ENCODE measurements around the gene CDX1. TPM values are rescaled to one million over a fixed set of nuclear protein-coding genes. Genes with fewer than 3 reads are reported as not detected.

Gene CDX1
- total RNA-seq, 1 experiment from 2014 or later, result not detected

DNA sequence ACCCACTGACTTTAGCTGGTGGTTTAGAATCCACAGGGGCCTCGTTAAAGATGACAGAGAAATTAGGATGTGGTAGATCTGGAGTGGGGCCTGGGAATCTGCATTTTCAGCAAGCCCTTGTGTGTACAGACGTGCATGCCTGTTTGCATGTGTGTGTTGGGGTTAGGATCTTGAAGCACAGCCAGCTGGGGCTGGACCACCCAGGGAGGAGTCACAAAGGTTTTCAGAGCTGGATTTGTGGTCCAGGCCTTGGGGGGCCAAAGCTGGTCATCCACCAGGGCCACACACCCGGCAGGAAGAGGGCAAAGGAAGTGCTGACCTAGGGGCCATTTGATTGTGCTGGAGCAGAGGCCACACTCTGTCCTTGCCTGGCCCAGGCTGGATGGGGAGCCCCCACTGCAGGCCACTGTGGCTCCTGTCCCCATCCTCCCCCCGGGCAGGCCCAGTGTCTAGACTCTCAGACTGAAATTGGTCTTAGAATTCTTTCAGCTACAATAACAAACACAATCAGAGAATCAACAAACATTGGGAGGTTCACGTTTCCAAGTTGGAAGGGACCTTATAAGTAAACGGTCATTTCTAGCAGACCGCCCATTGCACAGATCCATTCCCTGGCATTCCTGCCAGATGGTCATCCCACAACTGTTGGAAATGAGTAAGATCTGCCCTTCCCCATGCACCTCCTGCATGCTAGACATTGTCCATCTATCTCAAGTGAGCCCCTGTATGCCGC, 10.3 kb downstream of the CDX1 start:
- no peaks in the 10 kb centered on the region for H3K9me3 Mint-ChIP-seq (ENCODE audit: low read depth, unreplicated experiment)
- no peak overlapping the region for H3K27ac Mint-ChIP-seq (ENCODE audit: unreplicated experiment)
- DNase-seq, result no peak
- H3K27me3 Mint-ChIP-seq (ENCODE audit: unreplicated experiment), result peaks cover 57% of the 10 kb centered on the region
- BruUV-seq (replicated peaks), result no TSS peak
- no peaks in the 10 kb centered on the region for H3K4me1 Mint-ChIP-seq (ENCODE audit: low read depth, unreplicated experiment)
- TF ChIP-seq, protein P1, sequence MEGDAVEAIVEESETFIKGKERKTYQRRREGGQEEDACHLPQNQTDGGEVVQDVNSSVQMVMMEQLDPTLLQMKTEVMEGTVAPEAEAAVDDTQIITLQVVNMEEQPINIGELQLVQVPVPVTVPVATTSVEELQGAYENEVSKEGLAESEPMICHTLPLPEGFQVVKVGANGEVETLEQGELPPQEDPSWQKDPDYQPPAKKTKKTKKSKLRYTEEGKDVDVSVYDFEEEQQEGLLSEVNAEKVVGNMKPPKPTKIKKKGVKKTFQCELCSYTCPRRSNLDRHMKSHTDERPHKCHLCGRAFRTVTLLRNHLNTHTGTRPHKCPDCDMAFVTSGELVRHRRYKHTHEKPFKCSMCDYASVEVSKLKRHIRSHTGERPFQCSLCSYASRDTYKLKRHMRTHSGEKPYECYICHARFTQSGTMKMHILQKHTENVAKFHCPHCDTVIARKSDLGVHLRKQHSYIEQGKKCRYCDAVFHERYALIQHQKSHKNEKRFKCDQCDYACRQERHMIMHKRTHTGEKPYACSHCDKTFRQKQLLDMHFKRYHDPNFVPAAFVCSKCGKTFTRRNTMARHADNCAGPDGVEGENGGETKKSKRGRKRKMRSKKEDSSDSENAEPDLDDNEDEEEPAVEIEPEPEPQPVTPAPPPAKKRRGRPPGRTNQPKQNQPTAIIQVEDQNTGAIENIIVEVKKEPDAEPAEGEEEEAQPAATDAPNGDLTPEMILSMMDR (IDR thresholded peaks at IDR 0.05; ENCODE audit: unreplicated experiment), result no peak
- no peak overlapping the region for H3K4me3 Mint-ChIP-seq (ENCODE audit: low read depth, unreplicated experiment)
- CTCF ChIA-PET, result interaction anchor here (0.6 kb wide), 1 partner anchor 507 kb away, joined by 3 read pairs; no protein-coding TSS in a partner anchor
- H3K36me3 Mint-ChIP-seq (ENCODE audit: insufficient read depth, unreplicated experiment), result no peaks in the 10 kb centered on the region
- intact Hi-C loops (cut with micrococcal nuclease; ENCODE audit: unreplicated experiment), result no loop called here

DNA sequence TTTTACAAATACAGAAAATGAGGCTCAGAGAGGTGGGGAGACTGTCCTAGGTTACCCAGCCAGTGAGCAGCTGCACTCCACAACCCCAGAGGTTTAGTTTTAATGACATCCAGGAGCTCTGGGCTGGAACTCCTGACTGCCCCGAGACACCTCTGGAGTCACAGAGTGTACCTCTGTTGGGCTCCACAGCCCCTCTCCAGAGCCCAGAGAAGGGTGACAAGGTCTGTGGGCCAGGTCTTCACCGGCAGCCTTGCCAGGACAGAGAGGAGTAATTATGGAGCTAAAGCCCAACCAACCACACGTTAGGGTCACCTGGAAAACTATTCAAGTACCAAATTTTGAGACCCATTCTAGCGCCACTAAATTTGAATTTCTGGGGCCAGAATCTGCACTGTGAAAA, 11.1 kb downstream of the CDX1 start:
- H3K9me3 Mint-ChIP-seq (ENCODE audit: low read depth, unreplicated experiment), result no peaks in the 10 kb centered on the region
- TF ChIP-seq, protein P1 (IDR thresholded peaks at IDR 0.05; ENCODE audit: unreplicated experiment), result no peak
- H3K4me1 Mint-ChIP-seq (ENCODE audit: low read depth, unreplicated experiment), result no peaks in the 10 kb centered on the region
- H3K36me3 Mint-ChIP-seq (ENCODE audit: insufficient read depth, unreplicated experiment), result no peaks in the 10 kb centered on the region
- no peak overlapping the region for H3K27ac Mint-ChIP-seq (ENCODE audit: unreplicated experiment)
- intact Hi-C loops (cut with micrococcal nuclease; ENCODE audit: unreplicated experiment), result no loop called here
- CTCF ChIA-PET, result interaction anchor here (1.0 kb wide), 1 partner anchor 43 kb away, joined by 3 read pairs; no protein-coding TSS in a partner anchor
- no TSS peak for BruUV-seq (replicated peaks)
- H3K4me3 Mint-ChIP-seq (ENCODE audit: low read depth, unreplicated experiment), result no peak overlapping the region
- DNase-seq, result no peak
- H3K27me3 Mint-ChIP-seq (ENCODE audit: unreplicated experiment), result peaks cover 57% of the 10 kb centered on the region

DNA sequence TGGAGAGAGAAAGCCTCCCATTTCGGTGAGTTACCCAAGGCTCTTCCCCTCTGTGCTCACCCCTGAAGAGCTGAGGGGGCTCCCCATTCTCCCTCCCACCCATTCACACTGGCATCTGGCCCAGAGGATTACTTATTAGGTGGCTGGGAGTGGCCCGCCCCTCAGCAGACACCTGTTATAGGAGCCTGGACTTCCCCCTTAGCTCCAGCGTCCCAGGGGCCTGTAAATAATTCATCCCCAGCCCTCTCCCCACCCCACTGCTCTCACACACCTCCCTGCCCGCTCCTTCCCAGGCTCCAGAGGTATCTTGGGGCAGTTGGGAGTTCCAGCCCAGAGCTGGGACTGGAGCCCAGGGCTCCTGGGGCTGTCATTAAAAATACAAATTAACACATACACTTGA, 11.7 kb downstream of the CDX1 start:
- intact Hi-C loops (cut with micrococcal nuclease; ENCODE audit: unreplicated experiment), result no loop called here
- TF ChIP-seq, protein P1 (IDR thresholded peaks at IDR 0.05; ENCODE audit: unreplicated experiment), result no peak
- CTCF ChIA-PET, result interaction anchor here (0.9 to 1.0 kb wide), 2 partner anchors 14 to 44 kb away, joined by 3 read pairs; no protein-coding TSS in a partner anchor
- H3K36me3 Mint-ChIP-seq (ENCODE audit: insufficient read depth, unreplicated experiment), result no peaks in the 10 kb centered on the region
- H3K4me1 Mint-ChIP-seq (ENCODE audit: low read depth, unreplicated experiment), result no peaks in the 10 kb centered on the region
- peak; percentile 25 for DNase-seq
- H3K9me3 Mint-ChIP-seq (ENCODE audit: low read depth, unreplicated experiment), result no peaks in the 10 kb centered on the region
- H3K4me3 Mint-ChIP-seq (ENCODE audit: low read depth, unreplicated experiment), result no peak overlapping the region
- no TSS peak for BruUV-seq (replicated peaks)
- H3K27ac Mint-ChIP-seq (ENCODE audit: unreplicated experiment), result no peak overlapping the region
- H3K27me3 Mint-ChIP-seq (ENCODE audit: unreplicated experiment), result peaks cover 57% of the 10 kb centered on the region

DNA sequence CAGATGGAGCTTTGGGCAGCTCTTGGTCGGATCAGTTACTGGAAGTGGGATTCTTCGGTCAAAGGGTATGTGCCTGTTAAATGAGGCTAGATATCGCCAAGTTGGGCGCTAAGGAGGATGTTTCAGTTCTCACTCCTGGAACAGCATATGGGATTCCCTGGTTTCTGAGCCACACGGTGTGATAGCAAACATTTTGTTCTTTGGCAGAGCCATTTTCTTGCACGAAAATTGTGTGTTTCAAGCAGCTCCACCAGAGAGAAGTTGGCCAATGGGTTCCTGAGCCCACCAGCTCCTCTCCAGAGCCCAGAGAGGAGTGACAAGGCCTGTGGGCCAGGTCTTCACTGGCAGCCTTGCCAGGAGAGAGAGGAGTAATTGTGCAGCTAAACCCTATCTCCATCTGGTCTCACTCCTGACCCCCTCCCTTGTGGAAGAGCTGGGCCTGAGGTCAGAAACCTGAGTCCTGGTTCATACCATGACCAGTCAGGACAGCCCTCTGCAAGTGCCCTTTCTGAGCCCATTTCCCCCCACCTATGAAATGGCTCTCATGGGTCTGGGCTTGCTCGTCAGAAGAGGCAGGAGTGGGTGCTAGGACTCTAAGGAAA, 12.5 kb downstream of the CDX1 start:
- H3K36me3 Mint-ChIP-seq (ENCODE audit: insufficient read depth, unreplicated experiment), result no peaks in the 10 kb centered on the region
- no peak overlapping the region for H3K4me3 Mint-ChIP-seq (ENCODE audit: low read depth, unreplicated experiment)
- intact Hi-C loops (cut with micrococcal nuclease; ENCODE audit: unreplicated experiment), result no loop called here
- BruUV-seq (replicated peaks), result no TSS peak
- TF ChIP-seq, protein P1 (IDR thresholded peaks at IDR 0.05; ENCODE audit: unreplicated experiment), result no peak
- H3K27me3 Mint-ChIP-seq (ENCODE audit: unreplicated experiment), result peaks cover 57% of the 10 kb centered on the region
- DNase-seq, result no peak
- H3K27ac Mint-ChIP-seq (ENCODE audit: unreplicated experiment), result no peak overlapping the region
- CTCF ChIA-PET, result interaction anchor here (0.9 kb wide), 1 partner anchor 13 kb away, joined by 3 read pairs; no protein-coding TSS in a partner anchor
- no peaks in the 10 kb centered on the region for H3K4me1 Mint-ChIP-seq (ENCODE audit: low read depth, unreplicated experiment)
- no peaks in the 10 kb centered on the region for H3K9me3 Mint-ChIP-seq (ENCODE audit: low read depth, unreplicated experiment)
